GM12878 (cell line): ENCODE results near the gene PRH2.

ENCODE experiments used
- CEBPB ChIP-seq, 2 experiments: fragments of 150-350 bp in 1 of 2; IDR thresholded peaks; 2 replicates each; pipeline ENCODE4 v1.6.1; 2012 to 2014; ENCODE audit warnings: low read depth in 2 of 2, low read length in 2 of 2, borderline replicate concordance in 1 of 2, inconsistent platforms in 1 of 2
- CHD2 ChIP-seq: IDR thresholded peaks from 2 replicates; pipeline ENCODE4 v1.6.1; 2011; ENCODE audit warnings: low read depth, low read length, improper control_type of control experiment, borderline replicate concordance
- EP300 ChIP-seq, 2 experiments: fragments of 150-350 bp in 1 of 2; IDR thresholded peaks; 2 replicates each; pipeline ENCODE4 v1.6.1; 2011 to 2012; ENCODE audit warnings: low read depth in 2 of 2, low read length in 2 of 2, borderline replicate concordance in 1 of 2, improper control_type of control experiment in 1 of 2, inconsistent platforms in 1 of 2; ENCODE audit not compliant: control insufficient read depth in 1 of 2
- GABPA ChIP-seq: IDR thresholded peaks from 2 replicates; pipeline ENCODE4 v1.6.1; 2014; ENCODE audit warnings: antibody characterized with exemption, low read depth, mild to moderate bottlenecking, inconsistent platforms
- JUND ChIP-seq: IDR thresholded peaks from 2 replicates; pipeline ENCODE4 v1.6.1; 2012; ENCODE audit warnings: low read depth, mild to moderate bottlenecking, low read length, improper control_type of control experiment, moderate library complexity
- MYC ChIP-seq: IDR thresholded peaks from 2 replicates; pipeline ENCODE4 v1.6.1; 2011; ENCODE audit warnings: mild to moderate bottlenecking, low read length, moderate library complexity, inconsistent platforms; ENCODE audit not compliant: insufficient read depth, insufficient replicate concordance, insufficient read length, severe bottlenecking
- NKRF ChIP-seq: fragments of 450-650 bp; conservative IDR thresholded peaks from 2 replicates; pipeline ENCODE4 v1.6.1; 2017; ENCODE audit warnings: mild to moderate bottlenecking, moderate library complexity
- POLR2A ChIP-seq: IDR thresholded peaks from 2 replicates; pipeline ENCODE4 v1.6.1; 2011; ENCODE audit warnings: low read depth, mild to moderate bottlenecking, low read length
- SRF ChIP-seq, 2 experiments: IDR thresholded peaks; 2 replicates each; pipeline ENCODE4 v1.6.1; 2011; ENCODE audit warnings: low read depth in 2 of 2, low read length in 2 of 2, mild to moderate bottlenecking in 1 of 2, moderate library complexity in 1 of 2
- TCF12 ChIP-seq: IDR thresholded peaks from 2 replicates; pipeline ENCODE4 v1.6.1; 2011; ENCODE audit warnings: low read depth, mild to moderate bottlenecking, low read length
- TCF7 ChIP-seq: IDR thresholded peaks from 2 replicates; pipeline ENCODE4 v1.6.1; 2014; ENCODE audit warnings: antibody characterized with exemption, borderline replicate concordance
- TF ChIP-seq, protein P1 (sequence below): IDR thresholded peaks from 2 replicates; pipeline ENCODE4 v1.6.1; 2011; ENCODE audit warnings: low read depth, mild to moderate bottlenecking, low read length, moderate library complexity, borderline replicate concordance; ENCODE audit errors: extremely low read depth
- TF ChIP-seq, protein P2 (sequence below): IDR thresholded peaks from 2 replicates; pipeline ENCODE4 v1.6.1; 2012; ENCODE audit warnings: low read depth, low read length, improper control_type of control experiment

DNA sequence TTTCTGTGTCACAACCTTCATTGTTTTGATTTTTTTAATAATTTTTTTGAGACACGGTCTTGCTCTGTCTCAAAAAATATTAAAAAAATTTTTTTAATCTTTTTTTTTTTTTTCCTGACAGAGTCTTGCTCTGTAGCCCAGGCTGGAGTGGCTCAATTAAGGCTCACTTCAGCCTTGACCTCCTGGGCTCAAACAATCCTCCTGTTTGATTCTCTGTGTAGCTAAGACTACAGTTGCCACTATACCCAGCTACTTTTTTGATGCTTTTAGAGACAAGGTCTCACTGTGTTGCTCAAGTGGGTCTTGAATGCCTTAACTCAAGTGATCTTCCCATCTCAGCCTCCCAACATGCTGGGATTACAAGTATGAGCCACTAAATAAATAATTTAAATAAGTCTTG lies 9.2 kb upstream of the PRH2 start:
- TF ChIP-seq NKRF (no peak), EP300 (IDR thresholded peaks at IDR 0.05; ENCODE audit: borderline replicate concordance in 1 of 2, control insufficient read depth in 1 of 2, low read depth in 2 of 2, low read length in 2 of 2) (no peak), TCF12 (no peak), MYC (no peak), TCF7 (no peak), POLR2A (no peak), GABPA (no peak), SRF (IDR thresholded peaks at IDR 0.05; ENCODE audit: low read depth in 2 of 2, low read length in 2 of 2) (no peak), JUND (no peak), CEBPB (IDR thresholded peaks at IDR 0.05; ENCODE audit: borderline replicate concordance in 1 of 2, low read depth in 2 of 2, low read length in 2 of 2) (no peak), CHD2 (no peak)
- TF ChIP-seq, protein P1, sequence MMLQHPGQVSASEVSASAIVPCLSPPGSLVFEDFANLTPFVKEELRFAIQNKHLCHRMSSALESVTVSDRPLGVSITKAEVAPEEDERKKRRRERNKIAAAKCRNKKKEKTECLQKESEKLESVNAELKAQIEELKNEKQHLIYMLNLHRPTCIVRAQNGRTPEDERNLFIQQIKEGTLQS: no peak
- TF ChIP-seq, protein P2, sequence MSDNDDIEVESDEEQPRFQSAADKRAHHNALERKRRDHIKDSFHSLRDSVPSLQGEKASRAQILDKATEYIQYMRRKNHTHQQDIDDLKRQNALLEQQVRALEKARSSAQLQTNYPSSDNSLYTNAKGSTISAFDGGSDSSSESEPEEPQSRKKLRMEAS: no peak
